PC-3 (cell line): ENCODE measurements around the gene KIF17.

ENCODE experiments used
- CTCF ChIP-seq: fragments of 300-600 bp; sonication (generic); conservative IDR thresholded peaks from 2 replicates; pipeline ENCODE4 v1.5.1; 2017; ENCODE audit warnings: antibody characterized with exemption, low read depth, mild to moderate bottlenecking, low read length
- EZH2phosphoT487 ChIP-seq: fragments of 300-600 bp; sonication (generic); IDR thresholded peaks from 2 replicates; pipeline ENCODE4 v1.6.1; 2018; ENCODE audit warnings: mild to moderate bottlenecking, antibody characterized with exemption, low read length, borderline replicate concordance

GRCh38 chr1:20641975-20642374 lies 75.8 kb downstream of the KIF17 start:
- TF ChIP-seq CTCF (no peak), EZH2phosphoT487 (no peak)
